ENCODE measurements around the gene LDLRAD4.

LDLRAD4 gene

DNA sequence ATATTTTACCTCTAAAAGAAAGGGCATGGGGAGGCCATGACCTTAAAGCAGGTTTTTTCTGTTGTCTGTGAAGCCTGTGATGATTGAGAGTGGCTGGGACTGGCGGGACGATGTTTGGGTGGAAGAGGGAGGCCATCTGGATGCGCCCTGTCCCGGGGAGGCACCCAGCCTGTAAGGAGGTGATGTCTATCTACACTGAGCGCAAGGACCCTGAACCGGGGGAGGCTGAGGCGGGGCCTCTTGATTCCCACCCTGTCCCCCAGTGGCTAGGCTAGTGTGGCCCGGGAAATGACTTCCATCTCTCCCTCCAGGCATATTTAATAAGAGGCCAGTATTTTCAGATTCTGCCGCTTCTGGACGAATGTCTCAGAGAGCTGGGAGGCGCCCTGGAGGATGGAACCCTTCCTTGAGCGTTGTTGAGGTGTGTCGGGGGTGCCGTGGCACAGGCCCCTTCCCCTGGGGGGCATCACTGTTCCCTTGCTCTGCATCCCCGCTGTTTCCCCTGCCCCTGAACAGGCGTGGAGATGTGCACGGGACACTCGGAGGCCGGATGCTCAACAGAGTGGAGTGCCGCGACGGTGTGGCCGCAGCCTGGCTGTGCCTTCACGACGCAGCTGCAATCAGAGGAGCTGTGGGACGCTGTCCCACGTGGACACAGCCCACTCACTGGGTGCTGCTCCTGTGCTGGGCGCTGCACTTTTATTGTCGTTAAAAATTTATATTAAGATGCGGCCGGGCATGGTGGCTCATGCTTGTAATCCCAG lies 185.4 kb downstream of the LDLRAD4 start:
- no peak overlapping the region for H3K4me3 ChIP-seq
- H3K4me1 ChIP-seq = peaks cover 0 to 43% (median 21%) of the 10 kb centered on the region in 10 experiments; a peak in 15 of 20 replicates
- 0 out of 22 replicates have a peak, but pooled peaks cover 0 to 3% (median 0%) of the 10 kb centered on the region in 11 experiments for H3K9me3 ChIP-seq (replicated peaks in 1 of 11)
- TF ChIP-seq Cebpa-rat (IDR thresholded peaks at IDR 0.05) = no peak
- H3K27me3 ChIP-seq = no peaks in the 10 kb centered on the region
- H3K9ac ChIP-seq = no peak overlapping the region
- H4K20me1 ChIP-seq = peaks cover 0 to 25% (median 0%) of the 10 kb centered on the region in 11 experiments; a peak in 3 of 22 replicates
- H3K36me3 ChIP-seq = peaks cover 0 to 77% (median 32%) of the 10 kb centered on the region in 11 experiments; a peak in 12 of 22 replicates
- H3K27ac ChIP-seq = 0 out of 22 replicates have a peak overlapping the region, but pooled peaks of 2 of the 11 experiments have one; percentile 2 to 15
- H3K4me2 ChIP-seq = no peak overlapping the region

DNA sequence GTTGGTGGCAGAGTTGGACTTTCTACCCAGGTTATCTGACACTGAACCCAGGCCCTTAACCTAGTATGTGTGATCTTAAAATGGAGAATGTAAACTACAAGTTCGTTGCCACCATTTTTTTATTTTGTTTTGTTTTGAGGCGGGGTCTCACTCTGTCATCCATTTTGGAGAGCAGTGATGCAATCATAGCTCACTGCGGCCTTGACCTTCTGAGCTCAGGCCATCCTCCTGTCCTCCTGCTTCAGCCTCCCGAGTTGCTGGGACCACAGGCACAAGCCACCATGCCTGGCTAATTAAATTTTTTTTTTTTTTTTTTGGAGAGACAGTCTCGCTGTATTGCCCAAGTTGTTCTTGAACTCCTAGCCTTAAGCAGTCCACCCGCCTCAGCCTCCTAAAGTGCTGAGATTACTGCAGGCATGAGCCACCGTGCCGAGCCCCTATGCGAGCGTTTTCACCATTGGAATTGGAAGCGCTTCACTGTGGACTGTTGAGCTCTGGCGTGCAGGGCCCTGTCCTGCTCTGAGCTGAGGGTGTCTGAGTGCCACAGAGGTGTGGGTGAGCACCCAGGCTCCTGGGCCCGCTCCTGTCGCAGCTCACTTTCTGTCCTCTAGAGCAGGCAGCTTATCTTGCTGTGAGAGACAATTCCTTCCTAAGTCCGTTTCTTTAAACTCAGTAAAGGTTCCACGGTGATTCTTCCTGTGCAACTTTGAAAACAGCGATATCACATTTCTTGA lies 186.9 kb downstream of the LDLRAD4 start:
- no peak for TF ChIP-seq Cebpa-rat (IDR thresholded peaks at IDR 0.05)
- Histone ChIP-seq H3K27me3 (no peaks in the 10 kb centered on the region), H3K4me1 (peaks cover 0 to 40% (median 19%) of the 10 kb centered on the region in 10 experiments; a peak in 15 of 20 replicates), H3K9ac (no peak overlapping the region), H3K4me3 (no peak overlapping the region), H4K20me1 (peaks cover 0 to 20% (median 0%) of the 10 kb centered on the region in 11 experiments; a peak in 3 of 22 replicates), H3K27ac (no peak overlapping the region), H3K4me2 (no peak overlapping the region), H3K9me3 (replicated peaks in 1 of 11) (peaks cover 0 to 13% (median 8%) of the 10 kb centered on the region in 11 experiments; a peak in 15 of 22 replicates), H3K36me3 (peaks cover 0 to 77% (median 31%) of the 10 kb centered on the region in 11 experiments; a peak in 15 of 22 replicates)

DNA sequence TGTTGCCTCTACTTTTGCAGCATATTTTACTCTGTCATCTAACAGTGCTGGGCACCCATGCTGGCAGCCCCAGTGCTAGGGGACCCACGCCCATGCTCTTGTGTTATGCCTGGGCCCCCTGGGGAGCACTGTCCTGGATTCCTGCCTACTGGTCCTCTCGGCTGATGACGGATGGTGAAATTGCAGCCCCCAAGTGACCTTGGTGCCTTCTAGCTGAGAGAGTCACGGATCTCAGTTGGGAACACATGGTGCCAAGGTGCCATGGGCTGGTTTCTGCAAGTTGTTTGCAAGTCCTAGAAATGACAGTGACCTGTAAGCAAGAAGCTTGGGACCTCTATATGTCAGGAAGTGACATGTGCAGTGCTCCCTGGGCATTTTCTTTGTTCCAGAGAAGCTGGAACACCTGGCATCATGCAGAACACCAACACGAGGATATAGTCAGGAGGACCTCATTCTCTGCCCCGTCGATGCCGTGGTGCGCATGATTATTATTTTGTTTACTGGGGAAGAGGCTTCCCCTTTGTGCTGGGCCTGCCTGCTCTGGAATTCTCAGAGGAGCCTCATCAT lies 187.6 kb downstream of the LDLRAD4 start:
- no peak overlapping the region for H3K4me3 ChIP-seq
- 0 out of 22 replicates have a peak overlapping the region, but pooled peaks of 1 of the 11 experiments have one; percentile 25 for H3K27ac ChIP-seq
- peaks cover 0 to 80% (median 31%) of the 10 kb centered on the region in 11 experiments; a peak in 15 of 22 replicates for H3K36me3 ChIP-seq
- peaks cover 0 to 13% (median 0%) of the 10 kb centered on the region in 11 experiments; a peak in 3 of 22 replicates for H4K20me1 ChIP-seq
- H3K4me1 ChIP-seq = peaks cover 0 to 33% (median 12%) of the 10 kb centered on the region in 10 experiments; a peak in 15 of 20 replicates
- H3K27me3 ChIP-seq = no peaks in the 10 kb centered on the region
- peaks cover 0 to 20% (median 15%) of the 10 kb centered on the region in 11 experiments; a peak in 18 of 22 replicates for H3K9me3 ChIP-seq (replicated peaks in 1 of 11)
- H3K9ac ChIP-seq = no peak overlapping the region
- TF ChIP-seq Cebpa-rat (IDR thresholded peaks at IDR 0.05) = no peak
- no peak overlapping the region for H3K4me2 ChIP-seq

DNA sequence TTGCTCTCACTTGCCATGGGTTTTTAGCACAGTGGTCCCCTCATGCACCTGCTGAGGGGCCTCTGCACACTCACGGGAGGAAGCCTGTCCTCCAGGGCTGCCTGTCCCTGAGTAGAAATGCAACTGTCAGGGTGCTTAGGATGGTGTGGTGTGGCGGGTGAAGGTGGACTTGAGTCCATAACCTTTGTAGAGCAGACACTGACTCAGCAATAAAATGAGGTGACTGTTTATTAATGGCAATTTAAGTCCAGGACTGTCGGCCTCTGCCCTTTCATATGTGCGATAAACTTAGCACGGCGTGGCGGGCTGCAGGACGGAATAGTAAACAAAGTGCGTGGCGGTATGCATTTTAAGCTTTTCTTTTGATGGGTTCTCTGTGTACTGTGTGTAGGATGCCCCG lies 188.2 kb downstream of the LDLRAD4 start:
- Histone ChIP-seq H3K27ac (0 out of 22 replicates have a peak overlapping the region, but pooled peaks of 1 of the 11 experiments have one; percentile 25), H3K9me3 (replicated peaks in 1 of 11) (peaks cover 6 to 26% (median 21%) of the 10 kb centered on the region in 11 experiments), H4K20me1 (peaks cover 0 to 13% (median 0%) of the 10 kb centered on the region in 11 experiments; a peak in 3 of 22 replicates), H3K27me3 (no peaks in the 10 kb centered on the region), H3K36me3 (peaks cover 0 to 83% (median 33%) of the 10 kb centered on the region in 11 experiments; a peak in 17 of 22 replicates), H3K4me2 (no peak overlapping the region), H3K4me1 (peaks cover 0 to 27% (median 6%) of the 10 kb centered on the region in 10 experiments; a peak in 14 of 20 replicates), H3K4me3 (no peak overlapping the region), H3K9ac (no peak overlapping the region)
- TF ChIP-seq Cebpa-rat (IDR thresholded peaks at IDR 0.05) = no peak

DNA sequence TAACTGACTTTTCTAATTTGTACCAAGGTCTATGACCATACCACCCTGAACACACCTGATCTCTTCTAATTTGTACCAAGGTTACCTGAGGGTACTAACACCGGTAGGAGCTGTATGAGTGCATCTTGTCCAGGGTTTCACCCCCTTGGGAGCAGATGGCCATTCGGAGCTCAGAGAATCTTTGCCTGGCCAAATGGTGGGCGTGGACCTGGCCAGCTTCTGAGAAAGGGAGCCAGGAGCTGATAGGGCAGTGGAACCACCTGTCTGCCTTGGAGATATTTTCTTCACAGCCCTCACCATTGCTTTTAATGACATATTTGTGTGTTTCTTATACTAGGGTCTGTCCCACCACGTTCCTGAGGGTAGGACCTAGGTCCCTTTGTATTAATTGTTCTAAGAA lies 188.9 kb downstream of the LDLRAD4 start:
- Histone ChIP-seq H3K27ac (no peak overlapping the region), H3K36me3 (peaks cover 0 to 87% (median 38%) of the 10 kb centered on the region in 11 experiments; a peak in 17 of 22 replicates), H3K9me3 (replicated peaks in 1 of 11) (peaks cover 13 to 32% (median 28%) of the 10 kb centered on the region in 11 experiments), H3K4me2 (no peak overlapping the region), H3K27me3 (no peaks in the 10 kb centered on the region), H3K4me3 (no peak overlapping the region), H3K9ac (no peak overlapping the region), H3K4me1 (peaks cover 0 to 24% (median 3%) of the 10 kb centered on the region in 10 experiments; a peak in 7 of 20 replicates), H4K20me1 (peaks cover 0 to 13% (median 0%) of the 10 kb centered on the region in 11 experiments; a peak in 3 of 22 replicates)
- no peak for TF ChIP-seq Cebpa-rat (IDR thresholded peaks at IDR 0.05)

DNA sequence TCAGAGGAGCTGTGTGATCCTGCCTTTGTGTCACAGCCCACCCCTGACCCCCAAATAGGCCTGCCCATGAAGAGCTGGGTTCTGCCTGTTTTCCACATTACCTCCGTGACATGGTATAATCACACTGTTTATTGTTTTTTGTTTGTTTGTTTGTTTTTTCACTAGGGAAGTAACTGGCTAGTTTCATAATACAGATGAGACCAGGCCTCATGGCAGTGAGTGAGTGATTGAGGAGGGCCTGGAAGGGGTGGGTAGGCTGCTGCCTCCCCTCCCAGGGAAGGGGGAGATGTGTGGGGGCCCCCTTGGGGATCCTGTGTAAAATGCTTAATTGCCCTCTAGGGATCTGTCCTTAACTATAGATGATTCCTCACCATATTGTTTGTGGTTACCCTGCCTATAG lies 190.5 kb downstream of the LDLRAD4 start:
- TF ChIP-seq Cebpa-rat (IDR thresholded peaks at IDR 0.05) = no peak
- peaks cover 0 to 23% (median 5%) of the 10 kb centered on the region in 10 experiments; a peak in 10 of 20 replicates for H3K4me1 ChIP-seq
- H3K9ac ChIP-seq = no peak overlapping the region
- H4K20me1 ChIP-seq = peaks cover 0 to 18% (median 0%) of the 10 kb centered on the region in 11 experiments; a peak in 3 of 22 replicates
- peak overlapping the region in 3 of 11 experiments; percentile 17 to 54 (median 49); a peak in 5 of 22 replicates for H3K27ac ChIP-seq
- peak overlapping the region in 2 of 11 experiments; percentile 2 to 12; a peak in 1 of 22 replicates for H3K4me2 ChIP-seq
- no peaks in the 10 kb centered on the region for H3K27me3 ChIP-seq
- H3K36me3 ChIP-seq = peaks cover 0 to 95% (median 41%) of the 10 kb centered on the region in 11 experiments; a peak in 18 of 22 replicates
- no peak overlapping the region for H3K4me3 ChIP-seq
- H3K9me3 ChIP-seq (replicated peaks in 1 of 11) = peaks cover 15 to 32% (median 29%) of the 10 kb centered on the region in 11 experiments

DNA sequence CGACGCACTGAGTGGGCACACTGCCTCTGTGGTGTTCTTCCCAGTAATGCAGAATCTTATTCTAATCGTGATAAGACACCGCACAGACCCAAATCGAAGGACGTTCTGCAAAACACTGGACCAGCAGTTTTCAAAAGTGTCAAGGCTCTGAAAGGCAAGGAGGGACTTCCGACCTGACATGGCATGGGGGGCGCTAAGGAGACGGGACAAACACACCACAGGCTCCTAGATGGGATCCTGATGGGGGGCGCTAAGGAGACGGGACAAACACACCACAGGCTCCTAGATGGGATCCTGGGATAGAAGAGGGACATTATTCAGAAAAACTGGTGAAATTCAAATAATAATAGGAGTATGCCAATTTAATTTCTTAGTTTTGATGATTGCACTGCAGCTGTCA lies 191.4 kb downstream of the LDLRAD4 start:
- Histone ChIP-seq H3K27ac (peak overlapping the region in 1 of 11 experiments; percentile 54; a peak in 1 of 22 replicates), H3K9me3 (replicated peaks in 1 of 11) (peaks cover 15 to 32% (median 29%) of the 10 kb centered on the region in 11 experiments), H3K27me3 (no peaks in the 10 kb centered on the region), H4K20me1 (peaks cover 0 to 28% (median 0%) of the 10 kb centered on the region in 11 experiments; a peak in 3 of 22 replicates), H3K4me2 (no peak overlapping the region), H3K4me1 (peaks cover 0 to 32% (median 15%) of the 10 kb centered on the region in 10 experiments; a peak in 15 of 20 replicates), H3K36me3 (peaks cover 0 to 90% (median 40%) of the 10 kb centered on the region in 11 experiments; a peak in 18 of 22 replicates), H3K9ac (no peak overlapping the region), H3K4me3 (no peak overlapping the region)
- no peak for TF ChIP-seq Cebpa-rat (IDR thresholded peaks at IDR 0.05)

DNA sequence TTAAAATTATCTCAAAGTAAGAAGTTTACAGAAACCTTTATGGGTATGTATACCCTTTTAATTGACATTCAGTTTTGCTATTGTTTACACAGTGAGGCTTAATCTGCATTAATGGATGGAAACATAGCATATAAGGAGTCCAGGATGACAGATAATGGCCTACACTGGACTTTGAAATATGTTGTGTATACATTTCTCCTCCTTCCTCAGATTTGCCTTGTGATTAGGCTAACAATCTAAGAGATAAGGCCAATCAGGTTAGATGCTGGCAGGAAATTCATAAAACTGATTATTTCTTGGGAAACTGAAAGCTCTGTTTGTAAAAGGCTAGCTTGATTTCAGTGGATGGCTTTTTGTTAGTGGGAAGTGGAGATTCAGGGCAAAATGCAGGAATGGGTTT lies 191.9 kb downstream of the LDLRAD4 start:
- Histone ChIP-seq H3K4me1 (peaks cover under 1 to 37% (median 19%) of the 10 kb centered on the region in 10 experiments), H3K4me3 (no peak overlapping the region), H3K27me3 (no peaks in the 10 kb centered on the region), H3K4me2 (no peak overlapping the region), H3K9me3 (replicated peaks in 1 of 11) (peaks cover 15 to 32% (median 29%) of the 10 kb centered on the region in 11 experiments), H3K36me3 (peaks cover 0 to 85% (median 40%) of the 10 kb centered on the region in 11 experiments; a peak in 18 of 22 replicates), H3K9ac (no peak overlapping the region), H3K27ac (no peak overlapping the region), H4K20me1 (peaks cover 0 to 33% (median 0%) of the 10 kb centered on the region in 11 experiments; a peak in 4 of 22 replicates)
- TF ChIP-seq Cebpa-rat (IDR thresholded peaks at IDR 0.05) = no peak

All from BLaER1 treated with 17β-estradiol and CSF1 and Interleukin-3, amounts not matched to agents 10 nM and 100 nM (cell line).